Ishikawa (cell line): Measurements from ENCODE around the gene AKR1C3.

ENCODE experiments used
- CREB1 ChIP-seq: IDR thresholded peaks from 2 replicates; pipeline ENCODE4 v1.6.1; 2012; ENCODE audit warnings: low read depth
- EP300 ChIP-seq: IDR thresholded peaks from 2 replicates; pipeline ENCODE4 v1.6.1; 2012; ENCODE audit warnings: borderline replicate concordance
- FOXM1 ChIP-seq: IDR thresholded peaks from 2 replicates; pipeline ENCODE4 v1.6.1; 2012; ENCODE audit warnings: low read depth, borderline replicate concordance
- MAX ChIP-seq: IDR thresholded peaks from 2 replicates; pipeline ENCODE4 v1.6.1; 2012
- NFIC ChIP-seq: IDR thresholded peaks from 2 replicates; pipeline ENCODE4 v1.6.1; 2012
- RAD21 ChIP-seq: IDR thresholded peaks from 2 replicates; pipeline ENCODE4 v1.6.1; 2012; ENCODE audit warnings: low read depth
- TCF12 ChIP-seq: IDR thresholded peaks from 2 replicates; pipeline ENCODE4 v1.6.1; 2012; ENCODE audit warnings: low read depth
- TEAD4 ChIP-seq: IDR thresholded peaks from 2 replicates; pipeline ENCODE4 v1.6.1; 2012
- YY1 ChIP-seq: IDR thresholded peaks from 2 replicates; pipeline ENCODE4 v1.6.1; 2012; ENCODE audit warnings: low read depth
- ZBTB7A ChIP-seq: IDR thresholded peaks from 2 replicates; pipeline ENCODE4 v1.6.1; 2012; ENCODE audit warnings: low read depth

GRCh38 chr10:5092375-5092774 lies 1.8 kb upstream of the AKR1C3 start:
- TF ChIP-seq RAD21 (no peak), YY1 (no peak), FOXM1 (no peak), TCF12 (no peak), EP300 (no peak), ZBTB7A (no peak), CREB1 (no peak), TEAD4 (no peak), MAX (no peak), NFIC (no peak)
